ENCODE data around the gene PRKAR1A.

DNA sequence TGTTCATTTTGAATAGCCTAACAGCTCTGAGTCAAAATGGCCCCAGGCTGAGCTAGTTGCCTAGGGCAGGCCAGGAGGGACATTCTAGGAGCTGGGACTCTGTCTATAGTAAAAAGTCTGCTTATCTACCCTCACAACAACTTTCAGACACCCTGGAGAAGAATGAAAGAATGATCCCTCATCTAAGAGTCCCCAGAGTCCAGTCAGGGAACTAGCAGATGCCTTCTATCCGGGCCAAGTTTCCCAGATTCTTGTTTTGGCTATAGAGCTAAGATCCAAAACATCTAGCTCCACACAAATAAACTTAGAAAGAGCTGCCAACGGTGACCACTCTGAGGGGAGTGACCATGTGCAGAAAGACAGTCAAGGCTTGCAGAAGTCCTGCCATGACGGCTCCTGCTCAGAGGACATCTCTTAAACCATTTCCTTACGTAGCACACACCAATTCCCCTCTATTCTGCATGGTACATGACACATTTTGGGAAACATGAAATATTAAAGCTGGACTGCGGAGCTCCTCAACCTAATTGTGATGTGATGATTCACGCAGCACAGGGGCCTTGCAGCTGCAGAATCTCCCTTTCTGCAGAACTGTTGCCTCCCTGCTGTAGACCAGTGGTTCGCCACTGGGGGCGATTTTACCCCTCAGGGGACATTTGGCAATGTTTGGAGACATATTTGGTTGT is 64.7 kb downstream of the PRKAR1A start:
- no peak for TF ChIP-seq POLR2AphosphoS5 (IDR thresholded peaks at IDR 0.05)
- TF ChIP-seq, protein P1, sequence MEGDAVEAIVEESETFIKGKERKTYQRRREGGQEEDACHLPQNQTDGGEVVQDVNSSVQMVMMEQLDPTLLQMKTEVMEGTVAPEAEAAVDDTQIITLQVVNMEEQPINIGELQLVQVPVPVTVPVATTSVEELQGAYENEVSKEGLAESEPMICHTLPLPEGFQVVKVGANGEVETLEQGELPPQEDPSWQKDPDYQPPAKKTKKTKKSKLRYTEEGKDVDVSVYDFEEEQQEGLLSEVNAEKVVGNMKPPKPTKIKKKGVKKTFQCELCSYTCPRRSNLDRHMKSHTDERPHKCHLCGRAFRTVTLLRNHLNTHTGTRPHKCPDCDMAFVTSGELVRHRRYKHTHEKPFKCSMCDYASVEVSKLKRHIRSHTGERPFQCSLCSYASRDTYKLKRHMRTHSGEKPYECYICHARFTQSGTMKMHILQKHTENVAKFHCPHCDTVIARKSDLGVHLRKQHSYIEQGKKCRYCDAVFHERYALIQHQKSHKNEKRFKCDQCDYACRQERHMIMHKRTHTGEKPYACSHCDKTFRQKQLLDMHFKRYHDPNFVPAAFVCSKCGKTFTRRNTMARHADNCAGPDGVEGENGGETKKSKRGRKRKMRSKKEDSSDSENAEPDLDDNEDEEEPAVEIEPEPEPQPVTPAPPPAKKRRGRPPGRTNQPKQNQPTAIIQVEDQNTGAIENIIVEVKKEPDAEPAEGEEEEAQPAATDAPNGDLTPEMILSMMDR (IDR thresholded peaks at IDR 0.05 in 8 of 11, conservative IDR thresholded peaks at IDR 0.05 in 3 of 11): no peak
